Breast epithelium (tissue), 3 donors: ENCODE data around the gene GJD4.

Experiments
- CTCF ChIP-seq, 3 donors: fragments of 450-650 bp; IDR thresholded peaks; one replicate each; pipeline ENCODE4 v1.5.1; 2016 to 2017; ENCODE audit warnings: antibody characterized with exemption in 3 of 3, mild to moderate bottlenecking in 3 of 3, moderate library complexity in 3 of 3
- POLR2A ChIP-seq: fragments of 450-650 bp; IDR thresholded peaks from one replicate; pipeline ENCODE4 v1.6.1; 2016; ENCODE audit warnings: antibody characterized with exemption, mild to moderate bottlenecking, moderate library complexity
- POLR2AphosphoS5 ChIP-seq, 3 donors: sonication (generic); formaldehyde crosslinking; IDR thresholded peaks; one replicate each; pipeline ENCODE4 v1.6.1; 2017; ENCODE audit warnings: antibody characterized with exemption in 3 of 3

GRCh38 chr10:35576730-35577129 is 28.4 kb upstream of the GJD4 start:
- TF ChIP-seq CTCF (IDR thresholded peaks at IDR 0.05): no peak
- no peak for TF ChIP-seq POLR2A
- TF ChIP-seq POLR2AphosphoS5 (IDR thresholded peaks at IDR 0.05): no peak
